Measurements from ENCODE around the gene ANKRD23.

The ANKRD23 gene

GRCh38 chr2:96843538-96844268 is at the start of gene ANKRD23:
Gene ANKRD23, minus strand, starts transcription at chr2:96844021. Its CDS starts 29 bp downstream, at chr2:96843992.
- Histone ChIP-seq H3K4me2 (ENCODE audit: low read length) (no peak within 1 kb of the TSS), H2AFZ (ENCODE audit: low read length) (no peak within 1 kb of the TSS), H3K9me2 (ENCODE audit: low read depth, low read length) (no peaks in the 10 kb centered on the region), H3F3A (ENCODE audit: insufficient read depth, low read length) (no peaks in the 10 kb centered on the region), H3K27me3 (ENCODE audit: insufficient read depth, low read length) (no peaks in the 10 kb centered on the region), H3K27ac (ENCODE audit: low read depth, low read length, poor library complexity, severe bottlenecking) (no peak within 1 kb of the TSS), H4K20me1 (ENCODE audit: insufficient read depth, low read length) (no peaks in the 10 kb centered on the region), H3K4me3 (ENCODE audit: low read depth, low read length, poor library complexity, severe bottlenecking) (no peak within 1 kb of the TSS), H3K9me3 (ENCODE audit: low read length) (no peaks in the 10 kb centered on the region), H3K36me3 (ENCODE audit: insufficient read depth, low read length) (peaks cover 17% of the 10 kb centered on the region), H3K79me2 (ENCODE audit: insufficient read depth, low read length) (no peaks in the 10 kb centered on the region), H3K4me1 (ENCODE audit: insufficient read depth, low read length, severe bottlenecking) (peaks cover 14% of the 10 kb centered on the region), H3K9ac (ENCODE audit: low read length) (no peak within 1 kb of the TSS)
- no peak for TF ChIP-seq EZH2 (IDR thresholded peaks at IDR 0.05; ENCODE audit: borderline replicate concordance, low read length)
- TF ChIP-seq, protein P1, sequence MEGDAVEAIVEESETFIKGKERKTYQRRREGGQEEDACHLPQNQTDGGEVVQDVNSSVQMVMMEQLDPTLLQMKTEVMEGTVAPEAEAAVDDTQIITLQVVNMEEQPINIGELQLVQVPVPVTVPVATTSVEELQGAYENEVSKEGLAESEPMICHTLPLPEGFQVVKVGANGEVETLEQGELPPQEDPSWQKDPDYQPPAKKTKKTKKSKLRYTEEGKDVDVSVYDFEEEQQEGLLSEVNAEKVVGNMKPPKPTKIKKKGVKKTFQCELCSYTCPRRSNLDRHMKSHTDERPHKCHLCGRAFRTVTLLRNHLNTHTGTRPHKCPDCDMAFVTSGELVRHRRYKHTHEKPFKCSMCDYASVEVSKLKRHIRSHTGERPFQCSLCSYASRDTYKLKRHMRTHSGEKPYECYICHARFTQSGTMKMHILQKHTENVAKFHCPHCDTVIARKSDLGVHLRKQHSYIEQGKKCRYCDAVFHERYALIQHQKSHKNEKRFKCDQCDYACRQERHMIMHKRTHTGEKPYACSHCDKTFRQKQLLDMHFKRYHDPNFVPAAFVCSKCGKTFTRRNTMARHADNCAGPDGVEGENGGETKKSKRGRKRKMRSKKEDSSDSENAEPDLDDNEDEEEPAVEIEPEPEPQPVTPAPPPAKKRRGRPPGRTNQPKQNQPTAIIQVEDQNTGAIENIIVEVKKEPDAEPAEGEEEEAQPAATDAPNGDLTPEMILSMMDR (IDR thresholded peaks at IDR 0.05; ENCODE audit: low read length): no peak

DNA sequence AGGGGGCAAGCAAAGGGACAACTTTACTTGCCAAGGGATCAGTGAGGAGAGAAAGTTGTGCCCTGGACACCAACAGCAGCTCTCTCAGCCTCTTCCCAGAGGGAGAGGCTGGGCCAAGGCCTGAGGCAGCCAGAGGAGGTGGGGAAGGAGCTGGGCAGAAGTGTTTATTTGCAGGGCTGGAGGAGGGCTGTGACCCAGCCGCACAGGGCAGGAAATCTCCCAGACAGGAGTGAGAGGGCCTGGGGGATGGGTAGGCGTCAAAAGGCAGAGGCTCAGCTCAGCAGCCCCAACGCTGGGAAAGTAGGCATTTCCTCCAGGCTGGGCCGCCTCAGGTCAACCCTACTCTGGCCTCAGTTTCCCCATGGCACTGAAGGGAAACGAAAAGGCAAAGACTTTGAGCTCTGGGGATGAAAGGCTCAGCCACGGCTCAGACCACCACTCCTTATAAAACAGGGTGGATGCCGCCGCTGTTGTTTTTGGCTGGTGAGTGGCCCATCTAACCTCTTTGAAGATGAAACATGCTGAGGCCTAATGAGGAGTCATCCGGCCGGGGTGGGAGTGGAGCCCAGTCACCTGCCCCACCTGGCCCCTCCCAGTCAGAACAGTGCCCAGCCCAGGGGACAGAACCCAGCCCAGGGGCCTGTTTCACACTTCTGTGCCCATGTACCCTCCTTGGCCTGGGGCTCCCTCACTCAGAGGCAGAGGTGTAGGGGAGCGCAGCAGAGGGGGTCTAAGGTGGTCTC is 47.9 kb upstream of the ANKRD23 start:
- no peaks in the 10 kb centered on the region for H4K20me1 ChIP-seq (ENCODE audit: insufficient read depth, low read length)
- no peak overlapping the region for H3K9ac ChIP-seq (ENCODE audit: low read length)
- no peaks in the 10 kb centered on the region for H3K27me3 ChIP-seq (ENCODE audit: insufficient read depth, low read length)
- no peaks in the 10 kb centered on the region for H3F3A ChIP-seq (ENCODE audit: insufficient read depth, low read length)
- no peak overlapping the region for H2AFZ ChIP-seq (ENCODE audit: low read length)
- H3K9me3 ChIP-seq (ENCODE audit: low read length): no peaks in the 10 kb centered on the region
- H3K4me1 ChIP-seq (ENCODE audit: insufficient read depth, low read length, severe bottlenecking): no peaks in the 10 kb centered on the region
- TF ChIP-seq EZH2 (IDR thresholded peaks at IDR 0.05; ENCODE audit: borderline replicate concordance, low read length): no peak
- TF ChIP-seq, protein P1 (IDR thresholded peaks at IDR 0.05; ENCODE audit: low read length): no peak
- H3K27ac ChIP-seq (ENCODE audit: low read depth, low read length, poor library complexity, severe bottlenecking): no peak overlapping the region
- H3K9me2 ChIP-seq (ENCODE audit: low read depth, low read length): no peaks in the 10 kb centered on the region
- no peak overlapping the region for H3K4me2 ChIP-seq (ENCODE audit: low read length)
- no peak overlapping the region for H3K4me3 ChIP-seq (ENCODE audit: low read depth, low read length, poor library complexity, severe bottlenecking)
- H3K79me2 ChIP-seq (ENCODE audit: insufficient read depth, low read length): no peaks in the 10 kb centered on the region
- no peaks in the 10 kb centered on the region for H3K36me3 ChIP-seq (ENCODE audit: insufficient read depth, low read length)

- H3F3A ChIP-seq (ENCODE audit: insufficient read depth, low read length): no peaks in the 10 kb centered on the region
- no peaks in the 10 kb centered on the region for H4K20me1 ChIP-seq (ENCODE audit: insufficient read depth, low read length)
- TF ChIP-seq, protein P1 (IDR thresholded peaks at IDR 0.05; ENCODE audit: low read length): no peak
- no peak for TF ChIP-seq EZH2 (IDR thresholded peaks at IDR 0.05; ENCODE audit: borderline replicate concordance, low read length)
- H3K4me1 ChIP-seq (ENCODE audit: insufficient read depth, low read length, severe bottlenecking): no peaks in the 10 kb centered on the region
- H3K27me3 ChIP-seq (ENCODE audit: insufficient read depth, low read length): no peaks in the 10 kb centered on the region
- no peak overlapping the region for H3K9ac ChIP-seq (ENCODE audit: low read length)
- H3K4me2 ChIP-seq (ENCODE audit: low read length): no peak overlapping the region
- H3K79me2 ChIP-seq (ENCODE audit: insufficient read depth, low read length): no peaks in the 10 kb centered on the region
- H3K27ac ChIP-seq (ENCODE audit: low read depth, low read length, poor library complexity, severe bottlenecking): no peak overlapping the region
- H3K36me3 ChIP-seq (ENCODE audit: insufficient read depth, low read length): no peaks in the 10 kb centered on the region
- no peak overlapping the region for H2AFZ ChIP-seq (ENCODE audit: low read length)
- H3K9me2 ChIP-seq (ENCODE audit: low read depth, low read length): no peaks in the 10 kb centered on the region
- no peaks in the 10 kb centered on the region for H3K9me3 ChIP-seq (ENCODE audit: low read length)
- H3K4me3 ChIP-seq (ENCODE audit: low read depth, low read length, poor library complexity, severe bottlenecking): no peak overlapping the region
Observed at GRCh38 chr2:96890726-96891385, 47.0 kb upstream of the ANKRD23 start.

Data from OCI-LY1 (cell line).